ENCODE data around the gene TRMT2A.

Gene TRMT2A

DNA sequence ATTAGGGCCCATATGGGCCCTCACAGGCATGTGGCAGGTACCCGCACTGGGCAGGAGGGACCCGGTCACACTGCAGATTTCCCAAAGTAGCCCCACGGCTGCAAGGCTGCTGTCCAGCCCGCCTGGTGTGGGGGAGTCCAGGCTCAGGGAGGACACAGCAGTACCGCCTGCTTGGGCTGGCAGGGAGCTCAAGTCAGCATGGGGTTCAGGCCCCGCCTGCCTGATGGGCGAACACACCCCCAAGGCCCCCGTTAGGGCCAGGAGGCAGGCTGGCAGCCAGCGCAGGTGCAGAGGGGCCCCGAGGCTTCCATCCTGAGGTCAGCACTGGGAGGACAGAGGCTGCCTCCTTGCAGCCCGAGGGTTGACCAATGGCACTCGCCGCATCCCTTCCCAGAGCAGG, 20.1 kb upstream of the TRMT2A start:
- TF ChIP-seq POLR2AphosphoS5 (IDR thresholded peaks at IDR 0.05; ENCODE audit: low read depth, low read length) (no peak), SPI1 (IDR thresholded peaks at IDR 0.05; ENCODE audit: low read depth, low read length) (no peak), TAF1 (IDR thresholded peaks at IDR 0.05; ENCODE audit: low read depth, low read length) (no peak), POLR2A (IDR thresholded peaks at IDR 0.05; ENCODE audit: low read depth, low read length) (no peak), POU2F2 (IDR thresholded peaks at IDR 0.05; ENCODE audit: low read depth, low read length) (no peak), PAX5 (IDR thresholded peaks at IDR 0.05; ENCODE audit: insufficient read depth, low read length, severe bottlenecking) (no peak)
- DNase-seq (ENCODE audit: insufficient read length, low spot score), result no peak
- FAIRE-seq, result no peak

DNA sequence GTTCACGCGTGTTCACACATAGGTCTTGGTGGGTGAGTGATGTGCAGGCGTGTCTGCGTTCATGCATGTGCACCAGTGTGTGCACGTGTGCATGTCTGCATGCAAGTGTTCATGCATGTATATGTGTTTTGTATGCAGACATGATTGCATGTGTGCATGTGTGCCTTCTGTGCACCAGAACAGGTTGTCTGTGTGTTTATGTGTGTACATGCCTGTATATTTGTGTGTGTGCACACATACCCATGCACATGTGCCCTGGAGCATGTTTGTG, 19.5 kb upstream of the TRMT2A start:
- FAIRE-seq (no peak), DNase-seq (ENCODE audit: insufficient read length, low spot score) (no peak)
- TF ChIP-seq POLR2AphosphoS5 (IDR thresholded peaks at IDR 0.05; ENCODE audit: low read depth, low read length), result no peak
- TF ChIP-seq PAX5 (IDR thresholded peaks at IDR 0.05; ENCODE audit: insufficient read depth, low read length, severe bottlenecking), result no peak
- no peak for TF ChIP-seq SPI1 (IDR thresholded peaks at IDR 0.05; ENCODE audit: low read depth, low read length)
- TF ChIP-seq TAF1 (IDR thresholded peaks at IDR 0.05; ENCODE audit: low read depth, low read length), result no peak
- TF ChIP-seq POLR2A (IDR thresholded peaks at IDR 0.05; ENCODE audit: low read depth, low read length), result no peak
- no peak for TF ChIP-seq POU2F2 (IDR thresholded peaks at IDR 0.05; ENCODE audit: low read depth, low read length)

- no peak for TF ChIP-seq POLR2A (IDR thresholded peaks at IDR 0.05; ENCODE audit: low read depth, low read length)
- TF ChIP-seq TAF1 (IDR thresholded peaks at IDR 0.05; ENCODE audit: low read depth, low read length), result no peak
- no peak for TF ChIP-seq PAX5 (IDR thresholded peaks at IDR 0.05; ENCODE audit: insufficient read depth, low read length, severe bottlenecking)
- TF ChIP-seq POU2F2 (IDR thresholded peaks at IDR 0.05; ENCODE audit: low read depth, low read length), result no peak
- no peak for TF ChIP-seq POLR2AphosphoS5 (IDR thresholded peaks at IDR 0.05; ENCODE audit: low read depth, low read length)
- no peak for TF ChIP-seq SPI1 (IDR thresholded peaks at IDR 0.05; ENCODE audit: low read depth, low read length)
- FAIRE-seq (no peak), DNase-seq (ENCODE audit: insufficient read length, low spot score) (no peak)
Measured at GRCh38 chr22:20135806-20136602, 19.0 kb upstream of the TRMT2A start.

DNA sequence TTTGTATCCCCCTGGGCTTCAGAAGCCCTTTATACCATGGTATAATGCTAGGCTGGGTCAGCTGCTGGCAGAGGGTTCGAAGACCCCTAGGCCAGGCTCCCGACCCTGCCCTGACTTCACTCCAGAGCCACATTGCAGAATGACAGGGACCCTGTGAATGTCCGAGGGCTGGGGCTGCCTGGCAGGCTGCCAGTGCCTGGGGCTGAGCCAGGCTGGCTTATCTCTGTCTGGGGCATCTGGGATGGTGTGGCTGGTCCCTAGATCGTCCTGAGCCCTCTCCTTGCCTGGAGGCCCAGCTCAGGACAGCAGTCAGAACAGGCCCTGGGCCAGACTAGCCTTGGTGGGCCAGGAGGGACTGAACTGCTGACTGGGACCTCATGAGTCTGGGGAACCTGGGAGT, 18.2 kb upstream of the TRMT2A start:
- no peak for FAIRE-seq
- DNase-seq (ENCODE audit: insufficient read length, low spot score), result no peak
- TF ChIP-seq PAX5 (IDR thresholded peaks at IDR 0.05; ENCODE audit: insufficient read depth, low read length, severe bottlenecking), result no peak
- no peak for TF ChIP-seq POLR2A (IDR thresholded peaks at IDR 0.05; ENCODE audit: low read depth, low read length)
- TF ChIP-seq POLR2AphosphoS5 (IDR thresholded peaks at IDR 0.05; ENCODE audit: low read depth, low read length), result no peak
- TF ChIP-seq TAF1 (IDR thresholded peaks at IDR 0.05; ENCODE audit: low read depth, low read length), result no peak
- no peak for TF ChIP-seq POU2F2 (IDR thresholded peaks at IDR 0.05; ENCODE audit: low read depth, low read length)
- no peak for TF ChIP-seq SPI1 (IDR thresholded peaks at IDR 0.05; ENCODE audit: low read depth, low read length)

GRCh38 chr22:20133930-20134549, 17.0 kb upstream of the TRMT2A start:
- DNase-seq (ENCODE audit: insufficient read length, low spot score) (no peak), FAIRE-seq (no peak)
- TF ChIP-seq TAF1 (IDR thresholded peaks at IDR 0.05; ENCODE audit: low read depth, low read length), result no peak
- TF ChIP-seq POLR2A (IDR thresholded peaks at IDR 0.05; ENCODE audit: low read depth, low read length), result no peak
- TF ChIP-seq PAX5 (IDR thresholded peaks at IDR 0.05; ENCODE audit: insufficient read depth, low read length, severe bottlenecking), result no peak
- TF ChIP-seq POU2F2 (IDR thresholded peaks at IDR 0.05; ENCODE audit: low read depth, low read length), result no peak

DNA sequence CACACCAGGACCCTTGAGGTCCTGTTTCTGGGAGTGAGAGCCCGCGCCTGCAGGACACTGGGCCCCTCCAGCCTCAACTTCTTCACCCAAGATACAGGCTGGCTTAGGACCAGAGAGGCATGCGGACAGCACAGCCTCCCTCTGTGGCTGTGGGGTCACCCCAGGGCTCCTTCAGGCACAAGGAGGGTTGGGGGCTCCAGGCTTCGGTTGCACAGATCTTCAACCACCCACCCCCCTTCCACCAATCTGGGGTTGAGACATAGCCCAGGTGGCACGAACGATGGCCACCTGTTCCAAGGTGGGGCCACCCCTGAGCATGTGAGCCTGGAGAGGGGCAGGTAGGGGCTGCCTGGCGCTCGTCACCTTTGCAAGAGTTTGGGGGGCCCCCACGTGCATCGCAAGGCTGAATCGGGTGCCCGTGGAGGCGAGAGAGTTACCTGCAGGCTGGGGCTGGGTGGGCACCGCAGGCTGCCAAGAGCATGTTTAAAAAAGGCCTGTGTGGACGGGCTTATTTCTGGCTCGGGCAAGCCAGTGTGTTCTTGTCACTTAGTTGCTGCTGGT, 15.7 kb upstream of the TRMT2A start:
- DNase-seq (ENCODE audit: insufficient read length, low spot score), result no peak
- no peak for TF ChIP-seq POLR2A (IDR thresholded peaks at IDR 0.05; ENCODE audit: low read depth, low read length)
- no peak for TF ChIP-seq POU2F2 (IDR thresholded peaks at IDR 0.05; ENCODE audit: low read depth, low read length)
- TF ChIP-seq POLR2AphosphoS5 (IDR thresholded peaks at IDR 0.05; ENCODE audit: low read depth, low read length), result no peak
- no peak for TF ChIP-seq SPI1 (IDR thresholded peaks at IDR 0.05; ENCODE audit: low read depth, low read length)
- no peak for TF ChIP-seq TAF1 (IDR thresholded peaks at IDR 0.05; ENCODE audit: low read depth, low read length)
- no peak for TF ChIP-seq PAX5 (IDR thresholded peaks at IDR 0.05; ENCODE audit: insufficient read depth, low read length, severe bottlenecking)
- FAIRE-seq, result no peak

GRCh38 chr22:20131859-20132685, 15.0 kb upstream of the TRMT2A start:
- FAIRE-seq (peak; percentile 5), DNase-seq (ENCODE audit: insufficient read length, low spot score) (no peak)
- TF ChIP-seq POLR2AphosphoS5 (IDR thresholded peaks at IDR 0.05; ENCODE audit: low read depth, low read length) (no peak), POU2F2 (IDR thresholded peaks at IDR 0.05; ENCODE audit: low read depth, low read length) (no peak), POLR2A (IDR thresholded peaks at IDR 0.05; ENCODE audit: low read depth, low read length) (no peak), TAF1 (IDR thresholded peaks at IDR 0.05; ENCODE audit: low read depth, low read length) (no peak), SPI1 (IDR thresholded peaks at IDR 0.05; ENCODE audit: low read depth, low read length) (no peak), PAX5 (IDR thresholded peaks at IDR 0.05; ENCODE audit: insufficient read depth, low read length, severe bottlenecking) (no peak)

GRCh38 chr22:20131597-20131858, 14.5 kb upstream of the TRMT2A start, which contains the start of gene ZDHHC8:
Gene ZDHHC8 (plus strand): TSS chr22:20131804. CDS start chr22:20131948, 144 bp downstream.
- FAIRE-seq, result no peak
- TF ChIP-seq POLR2A (IDR thresholded peaks at IDR 0.05; ENCODE audit: low read depth, low read length) (no peak), POU2F2 (IDR thresholded peaks at IDR 0.05; ENCODE audit: low read depth, low read length) (no peak), POLR2AphosphoS5 (IDR thresholded peaks at IDR 0.05; ENCODE audit: low read depth, low read length) (no peak), PAX5 (IDR thresholded peaks at IDR 0.05; ENCODE audit: insufficient read depth, low read length, severe bottlenecking) (no peak), SPI1 (IDR thresholded peaks at IDR 0.05; ENCODE audit: low read depth, low read length) (no peak), TAF1 (IDR thresholded peaks at IDR 0.05; ENCODE audit: low read depth, low read length) (no peak)
- DNase-seq (ENCODE audit: insufficient read length, low spot score), result peak; percentile 66

All from GM12891 (cell line).